GM21717 (cell line): ENCODE measurements around the gene RAPGEF6.
"Not testable (repeated sequence)": the region's sequence is repeated elsewhere in the genome, so short reads cannot be mapped to it uniquely, and the experiment has no call there.

Source experiments
- ATAC-seq: cut with Tn5 transposase; IDR thresholded peaks from one replicate; pipeline ENCODE4 v1.9.1; 2021; ENCODE audit warnings: mild to moderate bottlenecking, moderate library complexity; ENCODE audit not compliant: unreplicated experiment

Gene RAPGEF6

GRCh38 chr5:131389096-131389868, 245.7 kb downstream of the RAPGEF6 start:
- ATAC-seq: peak; percentile 36

- ATAC-seq: no peak
Observed at GRCh38 chr5:131387255-131387654, 247.8 kb downstream of the RAPGEF6 start.

- ATAC-seq: no peak
Observed at GRCh38 chr5:131386779-131387178, 248.2 kb downstream of the RAPGEF6 start.

GRCh38 chr5:131386124-131386523, 248.9 kb downstream of the RAPGEF6 start:
- no peak for ATAC-seq

- no peak for ATAC-seq
Observed at GRCh38 chr5:131384616-131385214, 250.3 kb downstream of the RAPGEF6 start.

- no peak for ATAC-seq
Observed at GRCh38 chr5:131384173-131384572, 250.9 kb downstream of the RAPGEF6 start.

- peak; percentile 55 for ATAC-seq
Observed at GRCh38 chr5:131382407-131383395, 252.3 kb downstream of the RAPGEF6 start.

GRCh38 chr5:131381777-131382176, 253.3 kb downstream of the RAPGEF6 start:
- peak; percentile 65 for ATAC-seq

- ATAC-seq: no peak
Observed at GRCh38 chr5:131381021-131381420, 254.0 kb downstream of the RAPGEF6 start.

- ATAC-seq: not testable (repeated sequence)
Observed at GRCh38 chr5:131380238-131380637, 254.8 kb downstream of the RAPGEF6 start.

GRCh38 chr5:131379723-131380122, 255.3 kb downstream of the RAPGEF6 start:
- ATAC-seq: peak; percentile 41

- peak; percentile 34 for ATAC-seq
Observed at GRCh38 chr5:131378721-131379541, 256.1 kb downstream of the RAPGEF6 start.

GRCh38 chr5:131377785-131378325, 257.2 kb downstream of the RAPGEF6 start:
- no peak for ATAC-seq

- no peak for ATAC-seq
Observed at GRCh38 chr5:131377346-131377745, 257.7 kb downstream of the RAPGEF6 start.

GRCh38 chr5:131375351-131375750, 259.7 kb downstream of the RAPGEF6 start:
- ATAC-seq: peak; percentile 38
